Transverse colon (tissue), 4 donors: ENCODE results near the gene WIPF2.
"Not testable (repeated sequence)": the region's sequence is repeated elsewhere in the genome, so short reads cannot be mapped to it uniquely, and the experiment has no call there.

Experiments used
- POLR2A ChIP-seq: fragments of 450-650 bp; IDR thresholded peaks from one replicate; pipeline ENCODE4 v1.6.1; 2016; ENCODE audit warnings: antibody characterized with exemption, mild to moderate bottlenecking, moderate library complexity
- POLR2AphosphoS5 ChIP-seq, 3 donors: sonication (generic); formaldehyde crosslinking; IDR thresholded peaks; one replicate each; pipeline ENCODE4 v1.6.1; 2016; ENCODE audit warnings: antibody characterized with exemption in 3 of 3
- TF ChIP-seq, protein P1 (sequence below), 5 experiments: fragments of 200-600 bp in 3 of 5; fragments of 450-650 bp in 2 of 5; sonication (generic) in 3 of 5; IDR thresholded peaks; 1 replicate in 2 of 5; 2 replicates in 3 of 5; pipeline ENCODE4 v1.5.1; 2016 to 2017; ENCODE audit warnings: antibody characterized with exemption in 5 of 5, inconsistent platforms in 3 of 5, mild to moderate bottlenecking in 2 of 5, moderate library complexity in 1 of 5

DNA sequence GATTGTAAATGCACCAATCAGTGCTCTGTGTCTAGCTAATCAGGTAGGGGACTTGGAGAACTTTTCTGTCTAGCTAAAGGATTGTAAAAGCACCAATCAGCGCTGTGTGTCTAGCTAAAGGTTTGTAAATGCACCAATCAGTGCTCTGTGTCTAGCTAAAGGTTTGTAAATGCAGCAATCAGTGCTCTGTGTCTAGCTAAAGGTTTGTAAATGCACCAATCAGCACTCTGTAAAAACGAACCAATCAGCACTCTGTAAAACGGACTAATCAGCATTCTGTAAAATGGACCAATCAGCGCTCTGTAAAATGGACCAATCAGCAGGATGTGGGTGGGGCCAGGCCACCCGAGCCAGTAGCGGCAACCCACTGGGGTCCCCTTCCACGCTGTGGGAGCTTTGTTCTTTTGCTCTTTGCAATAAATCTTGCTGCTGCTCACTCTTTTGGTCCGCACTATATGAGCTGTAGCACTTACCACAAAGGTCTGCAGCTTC lies 21.1 kb upstream of the WIPF2 start:
- TF ChIP-seq, protein P1, sequence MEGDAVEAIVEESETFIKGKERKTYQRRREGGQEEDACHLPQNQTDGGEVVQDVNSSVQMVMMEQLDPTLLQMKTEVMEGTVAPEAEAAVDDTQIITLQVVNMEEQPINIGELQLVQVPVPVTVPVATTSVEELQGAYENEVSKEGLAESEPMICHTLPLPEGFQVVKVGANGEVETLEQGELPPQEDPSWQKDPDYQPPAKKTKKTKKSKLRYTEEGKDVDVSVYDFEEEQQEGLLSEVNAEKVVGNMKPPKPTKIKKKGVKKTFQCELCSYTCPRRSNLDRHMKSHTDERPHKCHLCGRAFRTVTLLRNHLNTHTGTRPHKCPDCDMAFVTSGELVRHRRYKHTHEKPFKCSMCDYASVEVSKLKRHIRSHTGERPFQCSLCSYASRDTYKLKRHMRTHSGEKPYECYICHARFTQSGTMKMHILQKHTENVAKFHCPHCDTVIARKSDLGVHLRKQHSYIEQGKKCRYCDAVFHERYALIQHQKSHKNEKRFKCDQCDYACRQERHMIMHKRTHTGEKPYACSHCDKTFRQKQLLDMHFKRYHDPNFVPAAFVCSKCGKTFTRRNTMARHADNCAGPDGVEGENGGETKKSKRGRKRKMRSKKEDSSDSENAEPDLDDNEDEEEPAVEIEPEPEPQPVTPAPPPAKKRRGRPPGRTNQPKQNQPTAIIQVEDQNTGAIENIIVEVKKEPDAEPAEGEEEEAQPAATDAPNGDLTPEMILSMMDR (IDR thresholded peaks at IDR 0.05) = not testable (repeated sequence)
- TF ChIP-seq POLR2AphosphoS5 (IDR thresholded peaks at IDR 0.05); POLR2A: not testable (repeated sequence)
